ENCODE results near the gene VPS33B. TPM values are rescaled to one million over a fixed set of nuclear protein-coding genes. Genes with fewer than 3 reads are reported as not detected.

Gene VPS33B
- total and polyA plus RNA-seq, 2 experiments from 2014 or later = 8.8 to 15.2 TPM

DNA sequence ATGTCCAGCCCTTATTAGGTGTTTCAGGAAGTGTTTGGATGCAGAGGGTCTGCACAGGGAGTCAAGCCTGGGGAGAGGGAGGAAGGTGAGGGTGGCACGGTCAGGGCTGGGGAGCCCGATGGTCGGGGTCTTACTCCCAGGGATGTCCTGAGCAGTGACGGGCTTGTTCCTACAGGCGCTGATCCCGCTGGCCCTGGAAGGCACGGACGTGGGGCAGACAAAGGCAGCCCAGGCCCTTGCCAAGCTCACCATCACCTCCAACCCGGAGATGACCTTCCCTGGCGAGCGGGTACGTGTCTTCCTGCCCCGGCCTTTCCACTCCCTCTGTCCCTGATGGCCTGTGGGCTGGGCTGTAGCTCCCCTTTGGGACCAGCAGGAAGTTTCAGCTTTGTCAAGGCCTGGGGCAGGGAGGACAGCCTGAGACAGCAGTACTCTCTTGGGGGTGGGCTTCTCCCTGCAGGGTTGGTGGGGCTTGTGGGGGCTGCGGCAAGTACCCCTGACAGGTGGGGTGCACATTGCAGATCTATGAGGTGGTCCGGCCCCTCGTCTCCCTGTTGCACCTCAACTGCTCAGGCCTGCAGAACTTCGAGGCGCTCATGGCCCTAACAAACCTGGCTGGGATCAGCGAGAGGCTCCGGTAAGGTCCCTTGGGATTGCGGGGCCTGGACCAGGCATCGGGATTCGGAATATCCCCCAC, 72.3 kb downstream of the VPS33B start:
- H3K27me3 Mint-ChIP-seq (ENCODE audit: insufficient read depth, low read depth, poor library complexity) = peaks cover 9% of the 10 kb centered on the region
- H3K79me2 ChIP-seq (replicated peaks; ENCODE audit: insufficient read depth) = no peaks in the 10 kb centered on the region
- H3K27me3 ChIP-seq (ENCODE audit: insufficient read depth) = no peaks in the 10 kb centered on the region
- H3K9me3 Mint-ChIP-seq = no peaks in the 10 kb centered on the region; the same call in 2 of the 3 replicates
- H3K4me1 Mint-ChIP-seq = no peaks in the 10 kb centered on the region
- no peak overlapping the region for H3K4me3 Mint-ChIP-seq
- H3K27ac ChIP-seq (ENCODE audit: low read depth) = no peak overlapping the region
- ATAC-seq = no peak
- H3K4me2 ChIP-seq = no peak overlapping the region
- DNase-seq (ENCODE audit: low spot score) = no peak
- no peaks in the 10 kb centered on the region for H3K9me2 ChIP-seq (ENCODE audit: insufficient read depth)
- no peak overlapping the region for H3K4me3 ChIP-seq
- H3K36me3 Mint-ChIP-seq (ENCODE audit: low read depth) = peaks cover 66% of the 10 kb centered on the region
- no peaks in the 10 kb centered on the region for H4K20me1 ChIP-seq (replicated peaks; ENCODE audit: insufficient read depth)
- no peaks in the 10 kb centered on the region for H3K4me1 ChIP-seq (ENCODE audit: insufficient read depth)
- H3K27ac Mint-ChIP-seq = no peak overlapping the region
- H3K36me3 ChIP-seq (ENCODE audit: insufficient read depth) = peaks cover 7% of the 10 kb centered on the region; the same call in 1 of the 2 replicates
- TF ChIP-seq, protein P1, sequence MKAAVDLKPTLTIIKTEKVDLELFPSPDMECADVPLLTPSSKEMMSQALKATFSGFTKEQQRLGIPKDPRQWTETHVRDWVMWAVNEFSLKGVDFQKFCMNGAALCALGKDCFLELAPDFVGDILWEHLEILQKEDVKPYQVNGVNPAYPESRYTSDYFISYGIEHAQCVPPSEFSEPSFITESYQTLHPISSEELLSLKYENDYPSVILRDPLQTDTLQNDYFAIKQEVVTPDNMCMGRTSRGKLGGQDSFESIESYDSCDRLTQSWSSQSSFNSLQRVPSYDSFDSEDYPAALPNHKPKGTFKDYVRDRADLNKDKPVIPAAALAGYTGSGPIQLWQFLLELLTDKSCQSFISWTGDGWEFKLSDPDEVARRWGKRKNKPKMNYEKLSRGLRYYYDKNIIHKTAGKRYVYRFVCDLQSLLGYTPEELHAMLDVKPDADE (IDR thresholded peaks at IDR 0.05) = no peak
- TF ChIP-seq, protein P2, sequence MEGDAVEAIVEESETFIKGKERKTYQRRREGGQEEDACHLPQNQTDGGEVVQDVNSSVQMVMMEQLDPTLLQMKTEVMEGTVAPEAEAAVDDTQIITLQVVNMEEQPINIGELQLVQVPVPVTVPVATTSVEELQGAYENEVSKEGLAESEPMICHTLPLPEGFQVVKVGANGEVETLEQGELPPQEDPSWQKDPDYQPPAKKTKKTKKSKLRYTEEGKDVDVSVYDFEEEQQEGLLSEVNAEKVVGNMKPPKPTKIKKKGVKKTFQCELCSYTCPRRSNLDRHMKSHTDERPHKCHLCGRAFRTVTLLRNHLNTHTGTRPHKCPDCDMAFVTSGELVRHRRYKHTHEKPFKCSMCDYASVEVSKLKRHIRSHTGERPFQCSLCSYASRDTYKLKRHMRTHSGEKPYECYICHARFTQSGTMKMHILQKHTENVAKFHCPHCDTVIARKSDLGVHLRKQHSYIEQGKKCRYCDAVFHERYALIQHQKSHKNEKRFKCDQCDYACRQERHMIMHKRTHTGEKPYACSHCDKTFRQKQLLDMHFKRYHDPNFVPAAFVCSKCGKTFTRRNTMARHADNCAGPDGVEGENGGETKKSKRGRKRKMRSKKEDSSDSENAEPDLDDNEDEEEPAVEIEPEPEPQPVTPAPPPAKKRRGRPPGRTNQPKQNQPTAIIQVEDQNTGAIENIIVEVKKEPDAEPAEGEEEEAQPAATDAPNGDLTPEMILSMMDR (conservative IDR thresholded peaks at IDR 0.05; ENCODE audit: low read depth in 2 of 2) = no peak
- TF ChIP-seq, protein P3, sequence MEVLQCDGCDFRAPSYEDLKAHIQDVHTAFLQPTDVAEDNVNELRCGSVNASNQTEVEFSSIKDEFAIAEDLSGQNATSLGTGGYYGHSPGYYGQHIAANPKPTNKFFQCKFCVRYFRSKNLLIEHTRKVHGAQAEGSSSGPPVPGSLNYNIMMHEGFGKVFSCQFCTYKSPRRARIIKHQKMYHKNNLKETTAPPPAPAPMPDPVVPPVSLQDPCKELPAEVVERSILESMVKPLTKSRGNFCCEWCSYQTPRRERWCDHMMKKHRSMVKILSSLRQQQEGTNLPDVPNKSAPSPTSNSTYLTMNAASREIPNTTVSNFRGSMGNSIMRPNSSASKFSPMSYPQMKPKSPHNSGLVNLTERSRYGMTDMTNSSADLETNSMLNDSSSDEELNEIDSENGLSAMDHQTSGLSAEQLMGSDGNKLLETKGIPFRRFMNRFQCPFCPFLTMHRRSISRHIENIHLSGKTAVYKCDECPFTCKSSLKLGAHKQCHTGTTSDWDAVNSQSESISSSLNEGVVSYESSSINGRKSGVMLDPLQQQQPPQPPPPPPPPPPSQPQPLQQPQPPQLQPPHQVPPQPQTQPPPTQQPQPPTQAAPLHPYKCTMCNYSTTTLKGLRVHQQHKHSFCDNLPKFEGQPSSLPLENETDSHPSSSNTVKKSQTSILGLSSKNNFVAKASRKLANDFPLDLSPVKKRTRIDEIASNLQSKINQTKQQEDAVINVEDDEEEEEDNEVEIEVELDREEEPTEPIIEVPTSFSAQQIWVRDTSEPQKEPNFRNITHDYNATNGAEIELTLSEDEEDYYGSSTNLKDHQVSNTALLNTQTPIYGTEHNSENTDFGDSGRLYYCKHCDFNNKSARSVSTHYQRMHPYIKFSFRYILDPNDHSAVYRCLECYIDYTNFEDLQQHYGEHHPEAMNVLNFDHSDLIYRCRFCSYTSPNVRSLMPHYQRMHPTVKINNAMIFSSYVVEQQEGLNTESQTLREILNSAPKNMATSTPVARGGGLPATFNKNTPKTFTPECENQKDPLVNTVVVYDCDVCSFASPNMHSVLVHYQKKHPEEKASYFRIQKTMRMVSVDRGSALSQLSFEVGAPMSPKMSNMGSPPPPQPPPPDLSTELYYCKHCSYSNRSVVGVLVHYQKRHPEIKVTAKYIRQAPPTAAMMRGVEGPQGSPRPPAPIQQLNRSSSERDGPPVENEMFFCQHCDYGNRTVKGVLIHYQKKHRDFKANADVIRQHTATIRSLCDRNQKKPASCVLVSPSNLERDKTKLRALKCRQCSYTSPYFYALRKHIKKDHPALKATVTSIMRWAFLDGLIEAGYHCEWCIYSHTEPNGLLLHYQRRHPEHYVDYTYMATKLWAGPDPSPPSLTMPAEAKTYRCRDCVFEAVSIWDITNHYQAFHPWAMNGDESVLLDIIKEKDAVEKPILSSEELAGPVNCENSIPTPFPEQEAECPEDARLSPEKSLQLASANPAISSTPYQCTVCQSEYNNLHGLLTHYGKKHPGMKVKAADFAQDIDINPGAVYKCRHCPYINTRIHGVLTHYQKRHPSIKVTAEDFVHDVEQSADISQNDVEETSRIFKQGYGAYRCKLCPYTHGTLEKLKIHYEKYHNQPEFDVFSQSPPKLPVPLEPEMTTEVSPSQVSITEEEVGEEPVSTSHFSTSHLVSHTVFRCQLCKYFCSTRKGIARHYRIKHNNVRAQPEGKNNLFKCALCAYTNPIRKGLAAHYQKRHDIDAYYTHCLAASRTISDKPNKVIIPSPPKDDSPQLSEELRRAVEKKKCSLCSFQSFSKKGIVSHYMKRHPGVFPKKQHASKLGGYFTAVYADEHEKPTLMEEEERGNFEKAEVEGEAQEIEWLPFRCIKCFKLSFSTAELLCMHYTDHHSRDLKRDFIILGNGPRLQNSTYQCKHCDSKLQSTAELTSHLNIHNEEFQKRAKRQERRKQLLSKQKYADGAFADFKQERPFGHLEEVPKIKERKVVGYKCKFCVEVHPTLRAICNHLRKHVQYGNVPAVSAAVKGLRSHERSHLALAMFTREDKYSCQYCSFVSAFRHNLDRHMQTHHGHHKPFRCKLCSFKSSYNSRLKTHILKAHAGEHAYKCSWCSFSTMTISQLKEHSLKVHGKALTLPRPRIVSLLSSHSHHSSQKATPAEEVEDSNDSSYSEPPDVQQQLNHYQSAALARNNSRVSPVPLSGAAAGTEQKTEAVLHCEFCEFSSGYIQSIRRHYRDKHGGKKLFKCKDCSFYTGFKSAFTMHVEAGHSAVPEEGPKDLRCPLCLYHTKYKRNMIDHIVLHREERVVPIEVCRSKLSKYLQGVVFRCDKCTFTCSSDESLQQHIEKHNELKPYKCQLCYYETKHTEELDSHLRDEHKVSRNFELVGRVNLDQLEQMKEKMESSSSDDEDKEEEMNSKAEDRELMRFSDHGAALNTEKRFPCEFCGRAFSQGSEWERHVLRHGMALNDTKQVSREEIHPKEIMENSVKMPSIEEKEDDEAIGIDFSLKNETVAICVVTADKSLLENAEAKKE (CRISPR knock-in tag; IDR thresholded peaks at IDR 0.05) = no peak
- TF ChIP-seq, protein P4, sequence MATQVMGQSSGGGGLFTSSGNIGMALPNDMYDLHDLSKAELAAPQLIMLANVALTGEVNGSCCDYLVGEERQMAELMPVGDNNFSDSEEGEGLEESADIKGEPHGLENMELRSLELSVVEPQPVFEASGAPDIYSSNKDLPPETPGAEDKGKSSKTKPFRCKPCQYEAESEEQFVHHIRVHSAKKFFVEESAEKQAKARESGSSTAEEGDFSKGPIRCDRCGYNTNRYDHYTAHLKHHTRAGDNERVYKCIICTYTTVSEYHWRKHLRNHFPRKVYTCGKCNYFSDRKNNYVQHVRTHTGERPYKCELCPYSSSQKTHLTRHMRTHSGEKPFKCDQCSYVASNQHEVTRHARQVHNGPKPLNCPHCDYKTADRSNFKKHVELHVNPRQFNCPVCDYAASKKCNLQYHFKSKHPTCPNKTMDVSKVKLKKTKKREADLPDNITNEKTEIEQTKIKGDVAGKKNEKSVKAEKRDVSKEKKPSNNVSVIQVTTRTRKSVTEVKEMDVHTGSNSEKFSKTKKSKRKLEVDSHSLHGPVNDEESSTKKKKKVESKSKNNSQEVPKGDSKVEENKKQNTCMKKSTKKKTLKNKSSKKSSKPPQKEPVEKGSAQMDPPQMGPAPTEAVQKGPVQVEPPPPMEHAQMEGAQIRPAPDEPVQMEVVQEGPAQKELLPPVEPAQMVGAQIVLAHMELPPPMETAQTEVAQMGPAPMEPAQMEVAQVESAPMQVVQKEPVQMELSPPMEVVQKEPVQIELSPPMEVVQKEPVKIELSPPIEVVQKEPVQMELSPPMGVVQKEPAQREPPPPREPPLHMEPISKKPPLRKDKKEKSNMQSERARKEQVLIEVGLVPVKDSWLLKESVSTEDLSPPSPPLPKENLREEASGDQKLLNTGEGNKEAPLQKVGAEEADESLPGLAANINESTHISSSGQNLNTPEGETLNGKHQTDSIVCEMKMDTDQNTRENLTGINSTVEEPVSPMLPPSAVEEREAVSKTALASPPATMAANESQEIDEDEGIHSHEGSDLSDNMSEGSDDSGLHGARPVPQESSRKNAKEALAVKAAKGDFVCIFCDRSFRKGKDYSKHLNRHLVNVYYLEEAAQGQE (IDR thresholded peaks at IDR 0.05; ENCODE audit: unreplicated experiment) = no peak
- TF ChIP-seq ZNF331 (CRISPR knock-in tag; IDR thresholded peaks at IDR 0.05; ENCODE audit: low read depth) = no peak
- TF ChIP-seq EZH2 (IDR thresholded peaks at IDR 0.05; ENCODE audit: low read depth, unreplicated experiment) = no peak
- TF ChIP-seq STAT1 (IDR thresholded peaks at IDR 0.05; ENCODE audit: unreplicated experiment) = no peak
- no peak for TF ChIP-seq ZNF114 (CRISPR knock-in tag; IDR thresholded peaks at IDR 0.05)
- TF ChIP-seq EZH2phosphoT487 (IDR thresholded peaks at IDR 0.05; ENCODE audit: unreplicated experiment) = no peak
- TF ChIP-seq POLR2AphosphoS5 (IDR thresholded peaks at IDR 0.05; ENCODE audit: low read depth) = no peak
- no peak for TF ChIP-seq JUNB (IDR thresholded peaks at IDR 0.05; ENCODE audit: unreplicated experiment)
- no peak for TF ChIP-seq CREB1 (CRISPR knock-in tag; IDR thresholded peaks at IDR 0.05; ENCODE audit: low read depth)
- TF ChIP-seq NANOG (IDR thresholded peaks at IDR 0.05; ENCODE audit: borderline replicate concordance) = no peak
- H3F3A ChIP-seq (replicated peaks; ENCODE audit: low read depth) = peaks cover 6% of the 10 kb centered on the region; the same call in 1 of the 2 replicates
- no peak overlapping the region for H2AFZ ChIP-seq

Data from GM23338 (cell line).